ENCODE measurements around the gene NKX1-1. TPM values are rescaled to one million over a fixed set of nuclear protein-coding genes. Genes with fewer than 3 reads are reported as not detected.

Gene NKX1-1
- total RNA-seq, 1 donor from 2014 or later, result not detected

- intact Hi-C loops (cut with micrococcal nuclease), result no loop called here
Observed at GRCh38 chr4:1405636-1406393, 427 bp downstream of the NKX1-1 start.

GRCh38 chr4:1405254-1405635, 997 bp downstream of the NKX1-1 start:
- intact Hi-C loops (cut with micrococcal nuclease), result no loop called here

- intact Hi-C loops (cut with micrococcal nuclease), result no loop called here
Observed at GRCh38 chr4:1404573-1405253, 1.5 kb downstream of the NKX1-1 start.

GRCh38 chr4:1403591-1404572, 2.4 kb downstream of the NKX1-1 start:
- intact Hi-C loops (cut with micrococcal nuclease), result no loop called here

GRCh38 chr4:1403177-1403583, 3.1 kb downstream of the NKX1-1 start:
- intact Hi-C loops (cut with micrococcal nuclease), result no loop called here

GRCh38 chr4:1402516-1403091, 3.6 kb downstream of the NKX1-1 start:
- intact Hi-C loops (cut with micrococcal nuclease), result no loop called here

GRCh38 chr4:1402021-1402515, 4.2 kb downstream of the NKX1-1 start:
- intact Hi-C loops (cut with micrococcal nuclease), result no loop called here

GRCh38 chr4:1401409-1402020, 4.7 kb downstream of the NKX1-1 start:
- intact Hi-C loops (cut with micrococcal nuclease), result no loop called here

- intact Hi-C loops (cut with micrococcal nuclease), result no loop called here
Observed at GRCh38 chr4:1400831-1401408, 5.3 kb downstream of the NKX1-1 start.

- intact Hi-C loops (cut with micrococcal nuclease), result no loop called here
Observed at GRCh38 chr4:1400191-1400805, 5.9 kb downstream of the NKX1-1 start.

- intact Hi-C loops (cut with micrococcal nuclease), result loop anchor here (10.0 kb wide), 1 partner anchor 815 kb away; no protein-coding TSS in a partner anchor
Observed at GRCh38 chr4:1399508-1400190, 6.6 kb downstream of the NKX1-1 start.

GRCh38 chr4:1398681-1399507, 7.3 kb downstream of the NKX1-1 start:
- intact Hi-C loops (cut with micrococcal nuclease), result loop anchor here (10.0 kb wide), 1 partner anchor 814 kb away; no protein-coding TSS in a partner anchor

- intact Hi-C loops (cut with micrococcal nuclease), result loop anchor here (10.0 kb wide), 1 partner anchor 812 kb away; no protein-coding TSS in a partner anchor
Observed at GRCh38 chr4:1396806-1397455, 9.3 kb downstream of the NKX1-1 start.

GRCh38 chr4:1395941-1396805, 10.1 kb downstream of the NKX1-1 start:
- intact Hi-C loops (cut with micrococcal nuclease), result loop anchor here (10.0 kb wide), 1 partner anchor 811 kb away; no protein-coding TSS in a partner anchor

- intact Hi-C loops (cut with micrococcal nuclease), result loop anchor here (10.0 kb wide), 1 partner anchor 811 kb away; no protein-coding TSS in a partner anchor
Observed at GRCh38 chr4:1395389-1395820, 10.8 kb downstream of the NKX1-1 start.
